Stomach (tissue), 4 donors: ENCODE data around the gene CCDC157.

Source experiments
- CTCF ChIP-seq, 7 experiments: fragments of 450-650 bp in 4 of 7; fragments of 200-600 bp in 3 of 7; sonication (generic) in 3 of 7; IDR thresholded peaks; one replicate each; pipeline ENCODE4 v1.5.1; 2016 to 2019; ENCODE audit warnings: antibody characterized with exemption in 7 of 7, control low read depth in 2 of 7, mild to moderate bottlenecking in 1 of 7
- EP300 ChIP-seq: sonication (generic); formaldehyde crosslinking; IDR thresholded peaks from one replicate; pipeline ENCODE4 v1.6.1; 2017; ENCODE audit warnings: antibody characterized with exemption
- POLR2A ChIP-seq, 4 donors: fragments of 450-650 bp; IDR thresholded peaks; one replicate each; pipeline ENCODE4 v1.6.1; 2016; ENCODE audit warnings: antibody characterized with exemption in 4 of 4, control low read depth in 2 of 4, mild to moderate bottlenecking in 1 of 4, moderate library complexity in 1 of 4
- POLR2AphosphoS5 ChIP-seq, 3 donors: sonication (generic); formaldehyde crosslinking; IDR thresholded peaks; one replicate each; pipeline ENCODE4 v1.6.1; 2016; ENCODE audit warnings: antibody characterized with exemption in 3 of 3

GRCh38 chr22:30422481-30423300 is 65.9 kb downstream of the CCDC157 start:
- TF ChIP-seq CTCF (IDR thresholded peaks at IDR 0.05) (no peak), POLR2AphosphoS5 (IDR thresholded peaks at IDR 0.05) (peak in 2 of 3 donors; percentile 84 to 94), POLR2A (IDR thresholded peaks at IDR 0.05) (peak in 1 of 4 donors; percentile 9), EP300 (no peak)
